ENCODE results near the gene CHCHD3.

DNA sequence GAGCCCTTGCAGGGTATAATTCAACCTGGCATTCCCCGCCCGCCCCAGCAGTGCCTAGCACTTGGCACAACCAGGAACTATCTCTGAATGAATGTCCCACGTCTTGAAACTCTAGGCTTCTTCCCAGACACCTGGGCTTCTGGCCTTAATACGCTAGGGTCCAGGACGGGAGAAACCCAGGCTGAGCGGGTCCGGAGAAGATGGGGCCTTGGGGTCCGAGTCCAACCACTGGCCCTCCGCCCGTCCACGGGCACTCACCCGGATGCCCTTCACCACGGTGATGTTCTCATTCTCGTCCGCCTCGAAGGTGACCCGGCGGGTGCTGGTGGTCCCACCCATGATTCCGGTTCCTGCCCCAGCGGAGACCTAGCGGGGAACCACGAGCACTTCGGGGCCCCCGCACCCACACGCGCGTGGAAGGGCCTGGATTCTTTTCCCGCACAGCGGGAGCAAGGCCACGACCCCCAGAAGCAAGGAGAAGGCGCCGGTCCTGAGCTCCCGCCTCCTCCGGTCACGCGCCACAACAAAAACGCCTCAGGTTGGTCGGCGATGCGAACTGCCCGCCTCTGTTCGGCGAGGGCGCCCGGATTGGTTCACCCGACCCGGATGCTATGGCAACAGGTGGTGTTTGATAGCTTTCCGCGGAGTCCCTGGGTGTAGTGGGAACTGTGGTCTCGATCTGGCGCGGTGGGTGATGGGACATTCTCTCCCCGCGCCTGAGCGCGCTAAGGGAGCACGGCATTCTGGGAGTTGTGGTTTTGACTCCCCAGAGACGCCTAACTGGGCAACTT, at the start of gene CHCHD3:
- TF ChIP-seq CTCF (IDR thresholded peaks at IDR 0.05) (peak in 1 of 5 experiments; percentile 36), POLR2A (IDR thresholded peaks at IDR 0.05) (peak in 1 of 2 donors; percentile 40), EP300 (IDR thresholded peaks at IDR 0.05) (peak; percentile 73 to 77)

Data from tibial nerve (tissue), 4 donors.